ENCODE data around the gene LRRC14B.

DNA sequence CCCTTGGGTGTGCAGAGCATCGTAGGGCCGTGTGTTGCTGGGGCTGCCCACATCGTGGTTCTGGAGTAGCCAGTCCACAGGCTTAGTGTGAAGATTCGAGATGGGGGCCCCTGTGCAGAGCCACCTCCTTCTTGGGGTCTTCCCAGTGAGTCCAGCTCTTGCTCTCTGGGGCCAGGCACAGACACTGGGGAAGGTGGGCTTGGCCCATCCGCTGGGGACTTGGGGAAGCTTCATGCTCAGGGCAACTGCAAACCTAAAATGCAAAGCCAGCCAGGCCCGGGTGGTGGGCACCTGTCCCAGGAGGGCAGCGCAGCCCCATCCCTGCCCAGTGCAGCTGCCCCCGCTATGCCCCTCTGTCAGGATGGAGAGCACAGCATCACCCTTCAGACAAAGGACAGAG is 46.4 kb upstream of the LRRC14B start:
- TF ChIP-seq, protein P1, sequence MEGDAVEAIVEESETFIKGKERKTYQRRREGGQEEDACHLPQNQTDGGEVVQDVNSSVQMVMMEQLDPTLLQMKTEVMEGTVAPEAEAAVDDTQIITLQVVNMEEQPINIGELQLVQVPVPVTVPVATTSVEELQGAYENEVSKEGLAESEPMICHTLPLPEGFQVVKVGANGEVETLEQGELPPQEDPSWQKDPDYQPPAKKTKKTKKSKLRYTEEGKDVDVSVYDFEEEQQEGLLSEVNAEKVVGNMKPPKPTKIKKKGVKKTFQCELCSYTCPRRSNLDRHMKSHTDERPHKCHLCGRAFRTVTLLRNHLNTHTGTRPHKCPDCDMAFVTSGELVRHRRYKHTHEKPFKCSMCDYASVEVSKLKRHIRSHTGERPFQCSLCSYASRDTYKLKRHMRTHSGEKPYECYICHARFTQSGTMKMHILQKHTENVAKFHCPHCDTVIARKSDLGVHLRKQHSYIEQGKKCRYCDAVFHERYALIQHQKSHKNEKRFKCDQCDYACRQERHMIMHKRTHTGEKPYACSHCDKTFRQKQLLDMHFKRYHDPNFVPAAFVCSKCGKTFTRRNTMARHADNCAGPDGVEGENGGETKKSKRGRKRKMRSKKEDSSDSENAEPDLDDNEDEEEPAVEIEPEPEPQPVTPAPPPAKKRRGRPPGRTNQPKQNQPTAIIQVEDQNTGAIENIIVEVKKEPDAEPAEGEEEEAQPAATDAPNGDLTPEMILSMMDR (IDR thresholded peaks at IDR 0.05), result no peak
- TF ChIP-seq EZH2phosphoT487 (IDR thresholded peaks at IDR 0.05) (no peak), EZH2 (IDR thresholded peaks at IDR 0.05) (no peak)

All from neural progenitor cell (in vitro differentiated cells).